BLaER1 treated with 17β-estradiol and CSF1 and Interleukin-3, amounts not matched to agents 10 nM and 100 nM (cell line): ENCODE data around the gene SRGAP1.

Experiments used
- H3K27ac ChIP-seq, 11 experiments: shearing (Covaris generic); formaldehyde crosslinking; 2 replicates each; pipeline ENCODE4 v1.8.1; 2022
- H3K27me3 ChIP-seq, 11 experiments: shearing (Covaris generic); formaldehyde crosslinking; 2 replicates each; pipeline ENCODE4 v1.8.1; 2022
- H3K36me3 ChIP-seq, 11 experiments: shearing (Covaris generic); formaldehyde crosslinking; 2 replicates each; pipeline ENCODE4 v1.8.1; 2022
- H3K4me1 ChIP-seq, 10 experiments: shearing (Covaris generic); formaldehyde crosslinking; 2 replicates each; pipeline ENCODE4 v1.8.1; 2022
- H3K4me2 ChIP-seq, 11 experiments: shearing (Covaris generic); formaldehyde crosslinking; 2 replicates each; pipeline ENCODE4 v1.8.1; 2022
- H3K4me3 ChIP-seq, 10 experiments: shearing (Covaris generic); formaldehyde crosslinking; 2 replicates each; pipeline ENCODE4 v1.8.1; 2022
- H3K9ac ChIP-seq, 11 experiments: shearing (Covaris generic); formaldehyde crosslinking; 2 replicates each; pipeline ENCODE4 v1.8.1; 2022
- H3K9me3 ChIP-seq, 11 experiments: shearing (Covaris generic); formaldehyde crosslinking; replicated peaks in 1 of 11; 2 replicates each; pipeline ENCODE4 v1.8.1; 2022
- H4K20me1 ChIP-seq, 11 experiments: shearing (Covaris generic); formaldehyde crosslinking; 2 replicates each; pipeline ENCODE4 v1.8.1; 2022
- Cebpa-rat ChIP-seq, 11 experiments: shearing (Covaris generic); IDR thresholded peaks; 2 replicates each; pipeline ENCODE4 v1.8.1; 2022

SRGAP1 gene

GRCh38 chr12:63924781-63925180 is 80.3 kb downstream of the SRGAP1 start:
- Histone ChIP-seq H3K9ac (no peak overlapping the region), H3K4me1 (peaks cover 0 to 2% (median under 1%) of the 10 kb centered on the region in 10 experiments; a peak in 6 of 20 replicates), H3K36me3 (no peaks in the 10 kb centered on the region), H3K4me3 (no peak overlapping the region), H3K27me3 (no peaks in the 10 kb centered on the region), H3K9me3 (0 out of 22 replicates have a peak, but pooled peaks cover 0 to 4% (median 0%) of the 10 kb centered on the region in 11 experiments), H3K4me2 (no peak overlapping the region), H3K27ac (no peak overlapping the region), H4K20me1 (no peaks in the 10 kb centered on the region)
- TF ChIP-seq Cebpa-rat (IDR thresholded peaks at IDR 0.05), result no peak

- Histone ChIP-seq H3K27ac (no peak overlapping the region), H3K4me2 (no peak overlapping the region), H3K27me3 (no peaks in the 10 kb centered on the region), H3K9me3 (0 out of 22 replicates have a peak, but pooled peaks cover 0 to 4% (median 0%) of the 10 kb centered on the region in 11 experiments), H3K4me1 (no peaks in the 10 kb centered on the region), H3K9ac (no peak overlapping the region), H3K36me3 (no peaks in the 10 kb centered on the region), H3K4me3 (no peak overlapping the region), H4K20me1 (no peaks in the 10 kb centered on the region)
- TF ChIP-seq Cebpa-rat (IDR thresholded peaks at IDR 0.05), result no peak
Measured at GRCh38 chr12:63927511-63927910, 83.0 kb downstream of the SRGAP1 start.

- Histone ChIP-seq H3K27ac (no peak overlapping the region), H3K9ac (no peak overlapping the region), H3K27me3 (no peaks in the 10 kb centered on the region), H3K4me2 (no peak overlapping the region), H3K9me3 (0 out of 22 replicates have a peak, but pooled peaks cover 0 to 4% (median 0%) of the 10 kb centered on the region in 11 experiments), H3K4me1 (no peaks in the 10 kb centered on the region), H3K4me3 (no peak overlapping the region), H3K36me3 (no peaks in the 10 kb centered on the region), H4K20me1 (no peaks in the 10 kb centered on the region)
- no peak for TF ChIP-seq Cebpa-rat (IDR thresholded peaks at IDR 0.05)
Measured at GRCh38 chr12:63928305-63928704, 83.8 kb downstream of the SRGAP1 start.

GRCh38 chr12:63929426-63929825 is 84.9 kb downstream of the SRGAP1 start:
- Histone ChIP-seq H3K4me3 (no peak overlapping the region), H4K20me1 (no peaks in the 10 kb centered on the region), H3K27ac (no peak overlapping the region), H3K9ac (no peak overlapping the region), H3K36me3 (no peaks in the 10 kb centered on the region), H3K4me2 (no peak overlapping the region), H3K27me3 (no peaks in the 10 kb centered on the region), H3K4me1 (no peaks in the 10 kb centered on the region), H3K9me3 (0 out of 22 replicates have a peak, but pooled peaks cover 0 to 4% (median 0%) of the 10 kb centered on the region in 11 experiments)
- TF ChIP-seq Cebpa-rat (IDR thresholded peaks at IDR 0.05), result no peak

GRCh38 chr12:63930971-63931370 is 86.5 kb downstream of the SRGAP1 start:
- H4K20me1 ChIP-seq, result no peaks in the 10 kb centered on the region
- no peak overlapping the region for H3K4me2 ChIP-seq
- no peaks in the 10 kb centered on the region for H3K27me3 ChIP-seq
- H3K4me3 ChIP-seq, result no peak overlapping the region
- H3K9me3 ChIP-seq, result 0 out of 22 replicates have a peak, but pooled peaks cover 0 to 4% (median 0%) of the 10 kb centered on the region in 11 experiments
- no peaks in the 10 kb centered on the region for H3K36me3 ChIP-seq
- no peak overlapping the region for H3K27ac ChIP-seq
- H3K4me1 ChIP-seq, result no peaks in the 10 kb centered on the region
- TF ChIP-seq Cebpa-rat (IDR thresholded peaks at IDR 0.05), result no peak
- no peak overlapping the region for H3K9ac ChIP-seq

GRCh38 chr12:63931703-63932102 is 87.2 kb downstream of the SRGAP1 start:
- no peak for TF ChIP-seq Cebpa-rat (IDR thresholded peaks at IDR 0.05)
- Histone ChIP-seq H3K4me3 (no peak overlapping the region), H3K36me3 (no peaks in the 10 kb centered on the region), H3K4me2 (no peak overlapping the region), H4K20me1 (no peaks in the 10 kb centered on the region), H3K27me3 (no peaks in the 10 kb centered on the region), H3K9ac (no peak overlapping the region), H3K4me1 (no peaks in the 10 kb centered on the region), H3K27ac (no peak overlapping the region), H3K9me3 (0 out of 22 replicates have a peak, but pooled peaks cover 0 to 4% (median 0%) of the 10 kb centered on the region in 11 experiments)

GRCh38 chr12:63934936-63935335 is 90.4 kb downstream of the SRGAP1 start:
- no peak overlapping the region for H3K4me2 ChIP-seq
- H3K4me3 ChIP-seq, result no peak overlapping the region
- no peak overlapping the region for H3K9ac ChIP-seq
- H3K4me1 ChIP-seq, result peaks cover 11 to 29% (median 25%) of the 10 kb centered on the region in 10 experiments
- TF ChIP-seq Cebpa-rat (IDR thresholded peaks at IDR 0.05), result no peak
- no peaks in the 10 kb centered on the region for H3K27me3 ChIP-seq
- H3K9me3 ChIP-seq, result no peaks in the 10 kb centered on the region
- no peaks in the 10 kb centered on the region for H3K36me3 ChIP-seq
- H3K27ac ChIP-seq, result no peak overlapping the region
- H4K20me1 ChIP-seq, result no peaks in the 10 kb centered on the region

GRCh38 chr12:63935361-63935760 is 90.9 kb downstream of the SRGAP1 start:
- Histone ChIP-seq H4K20me1 (no peaks in the 10 kb centered on the region), H3K27me3 (no peaks in the 10 kb centered on the region), H3K4me3 (no peak overlapping the region), H3K27ac (no peak overlapping the region), H3K36me3 (no peaks in the 10 kb centered on the region), H3K4me1 (peaks cover 16 to 33% (median 29%) of the 10 kb centered on the region in 10 experiments), H3K4me2 (no peak overlapping the region), H3K9ac (no peak overlapping the region), H3K9me3 (no peaks in the 10 kb centered on the region)
- TF ChIP-seq Cebpa-rat (IDR thresholded peaks at IDR 0.05), result no peak

- Histone ChIP-seq H3K4me2 (peak overlapping the region in 10 of 11 experiments; percentile 15 to 69 (median 60); a peak in 18 of 22 replicates), H3K27ac (no peak overlapping the region), H4K20me1 (no peaks in the 10 kb centered on the region), H3K4me1 (peaks cover 31 to 54% (median 45%) of the 10 kb centered on the region in 10 experiments), H3K9me3 (no peaks in the 10 kb centered on the region), H3K36me3 (no peaks in the 10 kb centered on the region), H3K27me3 (no peaks in the 10 kb centered on the region), H3K4me3 (no peak overlapping the region), H3K9ac (peak overlapping the region in 1 of 11 experiments; percentile 8; a peak in 1 of 22 replicates)
- no peak for TF ChIP-seq Cebpa-rat (IDR thresholded peaks at IDR 0.05)
Measured at GRCh38 chr12:63937378-63938316, 93.1 kb downstream of the SRGAP1 start.
